MCF 10A (cell line): Measurements from ENCODE around the gene PHOSPHO2. TPM values are rescaled to one million over a fixed set of nuclear protein-coding genes. Genes with fewer than 3 reads are reported as not detected.

Source experiments
- BruUV-seq: library from RNA; stranded (reverse); fragments of 400-500 nt; replicated peaks from 2 replicates; lab custom pipeline; 2021; lab: Mats Ljungman, UMichigan
- CTCF ChIA-PET: fragments of 300-600 bp; sonication (Branson Sonifier 250); formaldehyde crosslinking; extraction: SDS; loops from one replicate; lab custom pipeline; 2021; ENCODE audit warnings: antibody characterized with exemption, inconsistent platforms; lab: Yijun Ruan, JAX
- POLR2A ChIA-PET: fragments of 300-600, 350-650 bp; sonication (Branson Sonifier 250); formaldehyde crosslinking; extraction: SDS; loops from one replicate; lab custom pipeline; 2020; ENCODE audit warnings: antibody characterized with exemption, inconsistent platforms; lab: Yijun Ruan, JAX
- DNase-seq: peaks from one replicate; pipeline ENCODE4 v3.0.0-alpha.2; 2018; ENCODE audit not compliant: unreplicated experiment
- H3K27ac Mint-ChIP-seq: one replicate; pipeline ENCODE4 v1.8.0; 2022; ENCODE audit warnings: mild to moderate bottlenecking, low read depth, mixed read lengths; ENCODE audit not compliant: unreplicated experiment
- H3K27me3 Mint-ChIP-seq: one replicate; pipeline ENCODE4 v1.8.0; 2022; ENCODE audit warnings: mixed read lengths; ENCODE audit not compliant: insufficient read depth, unreplicated experiment
- H3K36me3 Mint-ChIP-seq: one replicate; pipeline ENCODE4 v1.8.0; 2022; ENCODE audit warnings: mild to moderate bottlenecking, moderate library complexity, mixed read lengths; ENCODE audit not compliant: insufficient read depth, unreplicated experiment
- H3K4me1 Mint-ChIP-seq: one replicate; pipeline ENCODE4 v1.8.0; 2022; ENCODE audit warnings: mixed read lengths; ENCODE audit not compliant: insufficient read depth, unreplicated experiment
- H3K4me3 Mint-ChIP-seq: one replicate; pipeline ENCODE4 v1.8.0; 2022; ENCODE audit warnings: mild to moderate bottlenecking, moderate library complexity, mixed read lengths; ENCODE audit not compliant: unreplicated experiment
- H3K9me3 Mint-ChIP-seq: one replicate; pipeline ENCODE4 v1.8.0; 2022; ENCODE audit warnings: mixed read lengths; ENCODE audit not compliant: unreplicated experiment
- intact Hi-C: fragments of 100-400 bp; cut with micrococcal nuclease; formaldehyde crosslinking; loops from 2 replicates; pipeline ENCODE4 v1.14.1; 2022
- total RNA-seq: library from RNA; stranded (reverse); gene quantifications from 2 replicates; pipeline ENCODE4 v1.2.3, GENCODE V29; 2022
- TF ChIP-seq, protein P1 (sequence below): fragments of 200-600 bp; IDR thresholded peaks from one replicate; pipeline ENCODE4 v1.8.0; 2022; ENCODE audit warnings: antibody characterized with exemption, mild to moderate bottlenecking; ENCODE audit not compliant: unreplicated experiment

The PHOSPHO2 gene
- total RNA-seq, 1 experiment from 2014 or later = 5.4 TPM

GRCh38 chr2:169717691-169718063 lies 23.4 kb downstream of the PHOSPHO2 start:
- ChIA-PET POLR2A (no interaction called here), CTCF (no interaction called here)
- Mint-ChIP-seq H3K27ac (no peak overlapping the region), H3K36me3 (no peaks in the 10 kb centered on the region), H3K4me1 (peaks cover 4% of the 10 kb centered on the region), H3K9me3 (no peaks in the 10 kb centered on the region), H3K4me3 (no peak overlapping the region), H3K27me3 (no peaks in the 10 kb centered on the region)
- TF ChIP-seq, protein P1, sequence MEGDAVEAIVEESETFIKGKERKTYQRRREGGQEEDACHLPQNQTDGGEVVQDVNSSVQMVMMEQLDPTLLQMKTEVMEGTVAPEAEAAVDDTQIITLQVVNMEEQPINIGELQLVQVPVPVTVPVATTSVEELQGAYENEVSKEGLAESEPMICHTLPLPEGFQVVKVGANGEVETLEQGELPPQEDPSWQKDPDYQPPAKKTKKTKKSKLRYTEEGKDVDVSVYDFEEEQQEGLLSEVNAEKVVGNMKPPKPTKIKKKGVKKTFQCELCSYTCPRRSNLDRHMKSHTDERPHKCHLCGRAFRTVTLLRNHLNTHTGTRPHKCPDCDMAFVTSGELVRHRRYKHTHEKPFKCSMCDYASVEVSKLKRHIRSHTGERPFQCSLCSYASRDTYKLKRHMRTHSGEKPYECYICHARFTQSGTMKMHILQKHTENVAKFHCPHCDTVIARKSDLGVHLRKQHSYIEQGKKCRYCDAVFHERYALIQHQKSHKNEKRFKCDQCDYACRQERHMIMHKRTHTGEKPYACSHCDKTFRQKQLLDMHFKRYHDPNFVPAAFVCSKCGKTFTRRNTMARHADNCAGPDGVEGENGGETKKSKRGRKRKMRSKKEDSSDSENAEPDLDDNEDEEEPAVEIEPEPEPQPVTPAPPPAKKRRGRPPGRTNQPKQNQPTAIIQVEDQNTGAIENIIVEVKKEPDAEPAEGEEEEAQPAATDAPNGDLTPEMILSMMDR = no peak
- no peak for DNase-seq
- intact Hi-C loops = no loop called here
- no TSS peak for BruUV-seq

GRCh38 chr2:169718930-169719504 lies 24.7 kb downstream of the PHOSPHO2 start:
- Mint-ChIP-seq H3K27ac (no peak overlapping the region), H3K27me3 (no peaks in the 10 kb centered on the region), H3K4me3 (no peak overlapping the region), H3K9me3 (no peaks in the 10 kb centered on the region), H3K36me3 (no peaks in the 10 kb centered on the region), H3K4me1 (peaks cover 4% of the 10 kb centered on the region)
- TF ChIP-seq, protein P1 = no peak
- BruUV-seq = no TSS peak
- intact Hi-C loops = no loop called here
- CTCF ChIA-PET = no interaction called here
- no peak for DNase-seq
- POLR2A ChIA-PET = no interaction called here

DNA sequence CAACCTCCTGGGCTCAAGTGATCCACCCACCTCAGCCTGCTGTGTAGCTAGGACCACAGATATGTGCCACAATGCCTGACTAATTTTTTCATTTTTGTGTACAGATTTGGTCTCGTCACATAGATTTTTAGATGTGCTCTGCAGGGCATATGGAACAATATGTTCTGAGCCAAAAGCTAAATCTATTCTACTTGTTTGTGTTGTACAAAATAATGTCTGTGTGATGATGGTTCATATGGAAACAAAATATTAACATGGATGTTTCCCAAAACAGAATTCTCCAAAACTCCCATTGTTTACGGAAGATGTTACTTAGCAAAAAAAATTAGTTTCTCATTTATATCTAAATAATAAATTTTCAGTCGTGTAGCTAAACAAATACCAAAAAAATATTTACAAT lies 26.7 kb downstream of the PHOSPHO2 start:
- Mint-ChIP-seq H3K27ac (no peak overlapping the region), H3K4me1 (no peaks in the 10 kb centered on the region), H3K9me3 (no peaks in the 10 kb centered on the region), H3K27me3 (no peaks in the 10 kb centered on the region), H3K4me3 (no peak overlapping the region), H3K36me3 (no peaks in the 10 kb centered on the region)
- no peak for DNase-seq
- BruUV-seq = no TSS peak
- POLR2A ChIA-PET = no interaction called here
- intact Hi-C loops = no loop called here
- TF ChIP-seq, protein P1 = no peak
- CTCF ChIA-PET = no interaction called here

DNA sequence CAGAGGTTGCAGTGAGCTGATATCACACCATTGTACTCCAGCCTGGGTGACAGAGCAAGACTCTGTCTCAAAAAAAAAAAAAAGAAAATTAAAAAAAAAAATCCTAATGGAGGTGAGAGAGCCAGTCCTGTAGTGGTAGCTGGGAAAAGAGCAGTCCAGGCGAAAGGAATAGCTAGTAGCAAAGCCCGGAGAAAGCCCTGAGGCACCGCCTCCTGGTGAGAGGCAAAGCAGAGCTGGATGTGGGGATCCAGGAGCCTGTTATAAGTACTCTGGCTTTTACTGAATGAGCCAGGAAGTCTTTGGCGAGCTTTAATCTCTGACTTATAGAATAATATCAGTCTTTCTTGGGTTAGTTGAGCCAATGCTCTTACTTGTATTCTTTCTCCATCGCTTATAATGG lies 32.8 kb downstream of the PHOSPHO2 start:
- CTCF ChIA-PET = interaction anchor here (0.6 to 0.9 kb wide), 4 partner anchors 101 to 558 kb away, joined by 3 to 5 read pairs (median 3); no protein-coding TSS in a partner anchor
- no peak overlapping the region for H3K27ac Mint-ChIP-seq
- intact Hi-C loops = no loop called here
- H3K27me3 Mint-ChIP-seq = no peaks in the 10 kb centered on the region
- POLR2A ChIA-PET = no interaction called here
- no peak for DNase-seq
- no peaks in the 10 kb centered on the region for H3K4me1 Mint-ChIP-seq
- H3K36me3 Mint-ChIP-seq = no peaks in the 10 kb centered on the region
- no peaks in the 10 kb centered on the region for H3K9me3 Mint-ChIP-seq
- H3K4me3 Mint-ChIP-seq = no peak overlapping the region
- TF ChIP-seq, protein P1 = no peak
- BruUV-seq = no TSS peak
